ENCODE measurements around the gene PLA2G4D.

The PLA2G4D gene

DNA sequence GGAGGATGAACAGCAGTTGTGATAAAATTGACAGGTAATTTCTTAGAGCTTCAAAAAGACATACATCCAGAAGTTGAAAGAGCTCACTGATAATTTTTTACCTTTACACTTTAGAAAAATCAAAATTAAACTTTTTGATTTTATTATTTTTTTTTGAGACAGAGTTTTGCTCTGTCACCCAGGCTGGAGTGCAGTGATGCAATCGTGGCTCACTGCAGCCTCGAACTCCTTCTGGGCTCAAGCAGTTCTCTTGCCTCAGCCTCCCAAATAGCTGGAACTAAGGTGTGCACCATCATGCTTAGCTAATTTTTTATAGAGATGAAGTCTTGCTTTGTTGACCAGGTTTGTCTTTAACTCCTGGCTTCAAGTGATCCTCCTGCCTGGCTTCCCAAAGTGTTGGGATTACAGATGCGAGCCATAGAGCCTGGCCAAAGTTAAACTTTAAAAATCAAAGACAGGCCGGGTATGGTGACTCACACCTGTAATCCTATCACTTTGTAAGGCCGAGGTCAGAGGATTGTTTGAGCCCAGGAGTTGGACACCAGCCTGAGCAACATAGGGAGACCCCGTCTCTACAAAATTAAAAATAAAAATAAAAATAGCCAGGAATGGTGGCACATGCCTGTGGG, 40.4 kb upstream of the PLA2G4D start:
- TF ChIP-seq SNAI2 (CRISPR knock-in tag; IDR thresholded peaks at IDR 0.05) (no peak), ZFP30 (CRISPR knock-in tag; IDR thresholded peaks at IDR 0.05) (no peak)
- no peak for ATAC-seq

DNA sequence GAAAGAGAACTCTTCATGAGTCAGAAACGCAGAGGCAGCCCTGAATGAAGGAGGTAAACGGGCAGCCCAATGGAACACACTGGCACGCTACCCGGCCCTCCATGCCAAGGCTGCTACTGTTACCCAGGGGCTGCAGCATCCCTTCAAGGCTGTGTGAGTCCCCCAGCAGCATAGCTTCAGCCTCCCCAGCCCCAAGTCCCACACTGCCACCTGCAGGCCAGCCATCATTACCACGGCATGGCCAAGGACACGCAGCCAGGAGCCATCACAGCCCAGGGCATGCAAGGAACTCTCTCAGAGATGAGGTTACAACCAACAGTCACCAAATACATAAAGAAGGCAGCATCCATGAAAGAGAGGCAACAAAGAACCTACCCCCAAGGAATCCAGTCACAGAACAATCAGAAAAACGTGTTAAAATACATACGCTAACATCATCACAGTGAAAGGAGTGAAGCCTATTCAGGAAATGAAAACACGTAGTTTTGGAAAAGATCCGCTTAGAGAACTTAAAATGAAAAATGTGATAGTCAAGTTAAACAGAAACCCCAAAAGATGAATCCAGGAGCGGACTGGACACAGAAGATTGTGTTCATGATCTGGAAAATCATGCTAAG, 39.6 kb upstream of the PLA2G4D start:
- ATAC-seq, result peak; percentile 81
- TF ChIP-seq ZNF565 (CRISPR knock-in tag; conservative IDR thresholded peaks at IDR 0.05; ENCODE audit: low read depth) (no peak), ARNTL (CRISPR knock-in tag; IDR thresholded peaks at IDR 0.05; ENCODE audit: borderline replicate concordance, low read depth) (no peak)

DNA sequence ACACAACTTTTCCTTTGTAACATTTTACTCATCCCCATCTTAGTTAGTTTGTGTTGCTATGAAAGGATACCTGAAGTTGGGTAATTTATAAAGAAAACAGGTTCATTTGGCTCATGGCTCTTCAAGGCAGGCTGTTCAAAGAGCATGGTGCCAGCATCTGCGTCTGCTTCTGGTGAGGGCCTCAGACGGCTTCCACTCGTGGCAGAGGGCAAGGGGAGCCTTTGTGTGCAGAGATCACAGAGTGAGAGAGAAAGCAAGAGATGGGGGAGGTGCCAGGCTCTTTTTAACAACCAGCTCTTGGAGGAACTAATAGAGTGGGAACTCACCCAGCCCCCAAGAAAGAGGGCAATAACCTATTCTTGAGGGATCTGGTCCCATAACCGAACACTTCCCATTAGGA, 39.0 kb upstream of the PLA2G4D start:
- no peak for ATAC-seq
- TF ChIP-seq ESRRG (CRISPR knock-in tag; IDR thresholded peaks at IDR 0.05) (no peak), ZC3H10 (CRISPR knock-in tag; IDR thresholded peaks at IDR 0.05) (no peak)
- TF ChIP-seq, protein P1, sequence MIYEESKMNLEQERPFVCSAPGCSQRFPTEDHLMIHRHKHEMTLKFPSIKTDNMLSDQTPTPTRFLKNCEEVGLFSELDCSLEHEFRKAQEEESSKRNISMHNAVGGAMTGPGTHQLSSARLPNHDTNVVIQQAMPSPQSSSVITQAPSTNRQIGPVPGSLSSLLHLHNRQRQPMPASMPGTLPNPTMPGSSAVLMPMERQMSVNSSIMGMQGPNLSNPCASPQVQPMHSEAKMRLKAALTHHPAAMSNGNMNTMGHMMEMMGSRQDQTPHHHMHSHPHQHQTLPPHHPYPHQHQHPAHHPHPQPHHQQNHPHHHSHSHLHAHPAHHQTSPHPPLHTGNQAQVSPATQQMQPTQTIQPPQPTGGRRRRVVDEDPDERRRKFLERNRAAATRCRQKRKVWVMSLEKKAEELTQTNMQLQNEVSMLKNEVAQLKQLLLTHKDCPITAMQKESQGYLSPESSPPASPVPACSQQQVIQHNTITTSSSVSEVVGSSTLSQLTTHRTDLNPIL (CRISPR knock-in tag; IDR thresholded peaks at IDR 0.05; ENCODE audit: low read depth), result no peak
- TF ChIP-seq, protein P2, sequence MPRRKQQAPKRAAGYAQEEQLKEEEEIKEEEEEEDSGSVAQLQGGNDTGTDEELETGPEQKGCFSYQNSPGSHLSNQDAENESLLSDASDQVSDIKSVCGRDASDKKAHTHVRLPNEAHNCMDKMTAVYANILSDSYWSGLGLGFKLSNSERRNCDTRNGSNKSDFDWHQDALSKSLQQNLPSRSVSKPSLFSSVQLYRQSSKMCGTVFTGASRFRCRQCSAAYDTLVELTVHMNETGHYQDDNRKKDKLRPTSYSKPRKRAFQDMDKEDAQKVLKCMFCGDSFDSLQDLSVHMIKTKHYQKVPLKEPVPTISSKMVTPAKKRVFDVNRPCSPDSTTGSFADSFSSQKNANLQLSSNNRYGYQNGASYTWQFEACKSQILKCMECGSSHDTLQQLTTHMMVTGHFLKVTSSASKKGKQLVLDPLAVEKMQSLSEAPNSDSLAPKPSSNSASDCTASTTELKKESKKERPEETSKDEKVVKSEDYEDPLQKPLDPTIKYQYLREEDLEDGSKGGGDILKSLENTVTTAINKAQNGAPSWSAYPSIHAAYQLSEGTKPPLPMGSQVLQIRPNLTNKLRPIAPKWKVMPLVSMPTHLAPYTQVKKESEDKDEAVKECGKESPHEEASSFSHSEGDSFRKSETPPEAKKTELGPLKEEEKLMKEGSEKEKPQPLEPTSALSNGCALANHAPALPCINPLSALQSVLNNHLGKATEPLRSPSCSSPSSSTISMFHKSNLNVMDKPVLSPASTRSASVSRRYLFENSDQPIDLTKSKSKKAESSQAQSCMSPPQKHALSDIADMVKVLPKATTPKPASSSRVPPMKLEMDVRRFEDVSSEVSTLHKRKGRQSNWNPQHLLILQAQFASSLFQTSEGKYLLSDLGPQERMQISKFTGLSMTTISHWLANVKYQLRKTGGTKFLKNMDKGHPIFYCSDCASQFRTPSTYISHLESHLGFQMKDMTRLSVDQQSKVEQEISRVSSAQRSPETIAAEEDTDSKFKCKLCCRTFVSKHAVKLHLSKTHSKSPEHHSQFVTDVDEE (CRISPR knock-in tag; IDR thresholded peaks at IDR 0.05), result no peak
- TF ChIP-seq, protein P3, sequence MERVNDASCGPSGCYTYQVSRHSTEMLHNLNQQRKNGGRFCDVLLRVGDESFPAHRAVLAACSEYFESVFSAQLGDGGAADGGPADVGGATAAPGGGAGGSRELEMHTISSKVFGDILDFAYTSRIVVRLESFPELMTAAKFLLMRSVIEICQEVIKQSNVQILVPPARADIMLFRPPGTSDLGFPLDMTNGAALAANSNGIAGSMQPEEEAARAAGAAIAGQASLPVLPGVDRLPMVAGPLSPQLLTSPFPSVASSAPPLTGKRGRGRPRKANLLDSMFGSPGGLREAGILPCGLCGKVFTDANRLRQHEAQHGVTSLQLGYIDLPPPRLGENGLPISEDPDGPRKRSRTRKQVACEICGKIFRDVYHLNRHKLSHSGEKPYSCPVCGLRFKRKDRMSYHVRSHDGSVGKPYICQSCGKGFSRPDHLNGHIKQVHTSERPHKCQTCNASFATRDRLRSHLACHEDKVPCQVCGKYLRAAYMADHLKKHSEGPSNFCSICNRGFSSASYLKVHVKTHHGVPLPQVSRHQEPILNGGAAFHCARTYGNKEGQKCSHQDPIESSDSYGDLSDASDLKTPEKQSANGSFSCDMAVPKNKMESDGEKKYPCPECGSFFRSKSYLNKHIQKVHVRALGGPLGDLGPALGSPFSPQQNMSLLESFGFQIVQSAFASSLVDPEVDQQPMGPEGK (CRISPR knock-in tag; IDR thresholded peaks at IDR 0.05; ENCODE audit: borderline replicate concordance), result no peak

DNA sequence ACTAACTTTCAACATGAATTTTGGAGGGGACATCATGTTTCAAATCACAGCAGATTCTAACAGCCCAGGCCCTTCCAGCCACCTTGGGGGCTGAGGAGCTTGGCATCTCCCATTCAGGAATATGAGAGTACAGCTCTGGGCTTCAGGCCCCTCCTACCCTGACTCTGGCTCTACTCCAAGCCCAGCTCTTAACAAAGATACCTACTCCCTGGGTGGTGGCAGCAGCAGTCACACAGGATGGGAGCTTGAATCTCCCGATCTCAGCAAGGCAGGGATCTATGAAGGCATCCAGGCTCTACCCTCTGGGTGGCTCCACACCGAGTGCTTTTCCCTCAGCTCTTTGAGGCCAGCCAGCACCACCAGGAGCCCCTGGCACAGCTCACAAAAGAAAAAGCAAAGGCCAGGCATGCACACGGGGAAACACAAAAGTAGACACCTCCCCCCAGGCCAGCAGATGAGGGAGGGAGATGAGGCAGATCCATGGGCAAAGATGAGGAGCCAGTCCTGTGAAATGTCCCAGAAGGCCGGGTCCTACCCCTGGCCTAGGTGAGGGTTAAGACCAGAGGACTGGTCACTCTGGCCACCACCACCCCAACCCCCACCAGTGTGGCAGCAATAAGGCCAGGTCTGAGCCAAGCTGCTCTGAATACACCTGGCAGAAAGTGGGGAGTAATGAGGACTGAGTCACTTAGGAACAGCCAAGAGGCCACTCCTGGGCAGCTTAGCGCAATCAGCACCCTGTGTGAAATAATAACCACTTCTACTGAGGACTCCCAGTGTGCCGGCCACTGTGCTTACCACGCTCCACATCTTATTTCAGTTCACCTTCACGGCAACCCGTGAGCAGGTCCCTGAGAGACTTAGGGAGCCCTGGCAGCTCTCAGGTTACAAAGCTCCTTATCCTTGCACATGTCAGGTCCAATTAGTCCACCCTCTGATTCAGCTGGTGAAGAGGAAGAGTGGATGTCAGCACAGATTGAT, 37.8 kb upstream of the PLA2G4D start:
- ATAC-seq, result peak; percentile 32; the same call in 2 of the 3 replicates
- TF ChIP-seq ZNF565 (CRISPR knock-in tag; conservative IDR thresholded peaks at IDR 0.05; ENCODE audit: low read depth) (no peak), ZFP3 (CRISPR knock-in tag; IDR thresholded peaks at IDR 0.05) (no peak), TCF4 (CRISPR knock-in tag; IDR thresholded peaks at IDR 0.05; ENCODE audit: borderline replicate concordance) (no peak), ZFP30 (CRISPR knock-in tag; IDR thresholded peaks at IDR 0.05) (no peak), ISL1 (CRISPR knock-in tag; IDR thresholded peaks at IDR 0.05) (no peak)
- TF ChIP-seq, protein P4, sequence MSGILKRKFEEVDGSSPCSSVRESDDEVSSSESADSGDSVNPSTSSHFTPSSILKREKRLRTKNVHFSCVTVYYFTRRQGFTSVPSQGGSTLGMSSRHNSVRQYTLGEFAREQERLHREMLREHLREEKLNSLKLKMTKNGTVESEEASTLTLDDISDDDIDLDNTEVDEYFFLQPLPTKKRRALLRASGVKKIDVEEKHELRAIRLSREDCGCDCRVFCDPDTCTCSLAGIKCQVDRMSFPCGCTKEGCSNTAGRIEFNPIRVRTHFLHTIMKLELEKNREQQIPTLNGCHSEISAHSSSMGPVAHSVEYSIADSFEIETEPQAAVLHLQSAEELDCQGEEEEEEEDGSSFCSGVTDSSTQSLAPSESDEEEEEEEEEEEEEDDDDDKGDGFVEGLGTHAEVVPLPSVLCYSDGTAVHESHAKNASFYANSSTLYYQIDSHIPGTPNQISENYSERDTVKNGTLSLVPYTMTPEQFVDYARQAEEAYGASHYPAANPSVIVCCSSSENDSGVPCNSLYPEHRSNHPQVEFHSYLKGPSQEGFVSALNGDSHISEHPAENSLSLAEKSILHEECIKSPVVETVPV (CRISPR knock-in tag; IDR thresholded peaks at IDR 0.05), result no peak
- TF ChIP-seq, protein P1 (CRISPR knock-in tag; IDR thresholded peaks at IDR 0.05; ENCODE audit: low read depth), result no peak

DNA sequence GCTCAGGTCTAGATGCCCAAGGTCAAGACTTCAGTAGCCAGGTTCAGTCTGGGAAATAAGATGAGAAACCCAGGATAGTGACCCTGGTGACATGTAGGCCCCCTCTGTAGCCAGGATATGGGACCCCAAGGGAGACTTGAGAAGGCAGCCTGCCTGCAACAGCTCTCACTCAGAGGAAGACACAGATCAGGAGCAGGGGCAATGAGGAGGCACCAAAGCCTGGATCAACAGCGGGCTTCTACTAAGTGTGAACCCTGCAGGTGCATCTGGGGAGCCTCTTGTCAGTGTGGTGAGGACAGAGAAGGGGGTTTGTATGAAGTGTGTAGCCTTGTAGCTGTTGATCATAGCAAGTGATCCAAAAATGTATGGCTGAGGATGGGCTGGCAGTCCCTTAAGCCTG, 36.6 kb upstream of the PLA2G4D start:
- no peak for ATAC-seq
- TF ChIP-seq BACH2 (CRISPR knock-in tag; IDR thresholded peaks at IDR 0.05; ENCODE audit: borderline replicate concordance) (no peak), PPARA (CRISPR knock-in tag; IDR thresholded peaks at IDR 0.05; ENCODE audit: borderline replicate concordance) (no peak), ZFP30 (CRISPR knock-in tag; IDR thresholded peaks at IDR 0.05) (no peak), GLIS3 (CRISPR knock-in tag; IDR thresholded peaks at IDR 0.05) (no peak), SNAI2 (CRISPR knock-in tag; IDR thresholded peaks at IDR 0.05) (no peak), ZC3H10 (CRISPR knock-in tag; IDR thresholded peaks at IDR 0.05) (no peak), ZNF70 (CRISPR knock-in tag; IDR thresholded peaks at IDR 0.05) (no peak), ISL1 (CRISPR knock-in tag; IDR thresholded peaks at IDR 0.05) (no peak), RARB (CRISPR knock-in tag; IDR thresholded peaks at IDR 0.05) (no peak), OSR1 (CRISPR knock-in tag; IDR thresholded peaks at IDR 0.05) (no peak)
- TF ChIP-seq, protein P4 (CRISPR knock-in tag; IDR thresholded peaks at IDR 0.05), result no peak
- TF ChIP-seq, protein P3 (CRISPR knock-in tag; IDR thresholded peaks at IDR 0.05; ENCODE audit: borderline replicate concordance), result no peak
